IPS-20b (cell line): Measurements from ENCODE around the gene A1BG.
"Not testable (repeated sequence)": the region's sequence is repeated elsewhere in the genome, so short reads cannot be mapped to it uniquely, and the experiment has no call there.

ENCODE experiments used
- H3K27ac ChIP-seq: one replicate; pipeline ENCODE4 v1.5.1; 2013; ENCODE audit warnings: low read length
- H3K27me3 ChIP-seq: 2 replicates; pipeline ENCODE4 v1.6.1; 2013; ENCODE audit warnings: mild to moderate bottlenecking, low read length, inconsistent platforms; ENCODE audit not compliant: insufficient read depth
- H3K36me3 ChIP-seq: 2 replicates; pipeline ENCODE4 v1.6.1; 2013; ENCODE audit warnings: low read depth, mild to moderate bottlenecking, inconsistent platforms, low read length, moderate library complexity; ENCODE audit not compliant: insufficient read depth
- H3K4me1 ChIP-seq: 2 replicates; pipeline ENCODE4 v1.6.1; 2013; ENCODE audit warnings: mild to moderate bottlenecking, control low read depth, inconsistent platforms, low read length, moderate library complexity; ENCODE audit not compliant: insufficient read depth
- H3K4me3 ChIP-seq: 2 replicates; pipeline ENCODE4 v1.5.1; 2013; ENCODE audit warnings: mild to moderate bottlenecking, low read length, inconsistent platforms
- H3K9ac ChIP-seq: 2 replicates; pipeline ENCODE4 v1.6.1; 2013; ENCODE audit warnings: low read depth, mild to moderate bottlenecking, inconsistent platforms, low read length, moderate library complexity
- H3K9me3 ChIP-seq: 2 replicates; pipeline ENCODE4 v1.6.1; 2013; ENCODE audit warnings: mild to moderate bottlenecking, low read depth, low read length, inconsistent platforms; ENCODE audit not compliant: insufficient read depth

A1BG gene

DNA sequence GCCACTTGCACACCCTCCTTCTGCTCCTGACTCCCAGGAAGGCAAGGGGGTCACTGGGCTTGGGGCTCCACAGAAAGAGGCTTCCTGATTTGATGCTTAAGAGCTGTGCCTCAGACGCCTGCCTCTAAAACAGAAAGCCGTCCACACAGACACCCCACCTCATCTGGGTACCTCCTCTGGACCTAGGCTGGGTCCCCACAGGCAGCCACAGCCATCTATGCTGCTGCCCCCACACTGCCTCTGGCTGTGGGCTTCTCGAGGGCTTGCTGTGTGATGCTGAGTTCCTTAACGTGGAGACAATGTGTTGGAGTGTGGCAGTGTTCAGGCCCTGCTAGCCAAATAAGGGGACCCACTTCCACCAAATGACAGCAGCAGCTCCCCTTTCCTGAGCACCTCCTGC is 35.0 kb downstream of the A1BG start:
- Histone ChIP-seq H3K9ac (no peak overlapping the region), H3K4me1 (no peaks in the 10 kb centered on the region), H3K27ac (no peak overlapping the region), H3K9me3 (no peaks in the 10 kb centered on the region), H3K27me3 (no peaks in the 10 kb centered on the region), H3K36me3 (peaks cover 25% of the 10 kb centered on the region), H3K4me3 (no peak overlapping the region)

DNA sequence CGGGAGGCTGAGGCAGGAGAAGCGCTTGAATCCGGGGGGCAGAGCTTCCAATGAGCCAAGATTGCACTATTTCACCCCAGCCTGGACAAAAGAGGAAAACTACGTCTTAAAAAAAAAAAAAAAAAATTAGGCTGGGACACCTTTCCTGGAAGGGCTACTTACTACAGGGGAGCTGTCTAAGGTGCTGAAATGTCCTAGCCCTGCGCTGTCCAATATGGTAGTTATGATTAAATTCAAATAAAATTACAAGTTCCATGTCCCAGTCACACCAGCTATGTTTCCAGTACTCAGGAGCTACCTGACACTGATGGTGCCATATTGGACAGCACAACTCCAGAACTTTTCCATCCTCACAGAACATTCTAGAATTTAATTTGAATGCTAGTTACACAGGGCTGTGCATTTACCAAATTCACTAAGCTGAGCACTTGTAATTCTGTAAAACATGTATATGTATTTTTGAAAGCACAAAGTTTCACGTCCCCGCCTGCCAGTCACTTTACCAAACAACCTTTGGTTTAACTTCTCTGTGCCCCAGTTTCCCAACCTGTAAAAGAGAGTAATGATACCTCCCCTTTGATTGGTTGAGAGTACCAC is 35.7 kb downstream of the A1BG start:
- Histone ChIP-seq H3K4me1 (no peaks in the 10 kb centered on the region), H3K27me3 (no peaks in the 10 kb centered on the region), H3K4me3 (no peak overlapping the region), H3K36me3 (peaks cover 32% of the 10 kb centered on the region), H3K27ac (no peak overlapping the region), H3K9me3 (no peaks in the 10 kb centered on the region), H3K9ac (no peak overlapping the region)

DNA sequence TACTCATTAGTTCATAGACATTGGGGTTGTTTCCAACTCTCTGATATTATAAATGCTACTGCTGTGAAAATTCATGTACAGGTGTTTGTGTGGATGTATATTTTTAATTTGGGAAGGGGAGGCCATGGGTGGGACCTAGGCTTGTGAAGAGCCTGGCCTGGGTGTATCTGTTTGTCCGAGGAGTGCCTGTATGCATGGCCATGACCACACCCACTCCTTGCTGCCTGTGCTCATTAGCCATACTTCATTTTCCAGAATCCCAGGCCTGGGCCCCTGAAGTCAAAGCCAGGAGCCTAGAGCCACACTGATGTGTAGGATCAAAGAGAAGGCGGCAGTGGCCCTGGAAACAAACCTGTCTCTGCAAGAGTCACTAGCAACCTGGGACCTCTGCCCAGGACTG is 37.7 kb downstream of the A1BG start:
- H3K4me1 ChIP-seq, result no peaks in the 10 kb centered on the region
- no peaks in the 10 kb centered on the region for H3K27me3 ChIP-seq
- no peaks in the 10 kb centered on the region for H3K9me3 ChIP-seq
- no peak overlapping the region for H3K27ac ChIP-seq
- H3K4me3 ChIP-seq, result no peak overlapping the region
- no peak overlapping the region for H3K9ac ChIP-seq
- peaks cover 47% of the 10 kb centered on the region for H3K36me3 ChIP-seq

DNA sequence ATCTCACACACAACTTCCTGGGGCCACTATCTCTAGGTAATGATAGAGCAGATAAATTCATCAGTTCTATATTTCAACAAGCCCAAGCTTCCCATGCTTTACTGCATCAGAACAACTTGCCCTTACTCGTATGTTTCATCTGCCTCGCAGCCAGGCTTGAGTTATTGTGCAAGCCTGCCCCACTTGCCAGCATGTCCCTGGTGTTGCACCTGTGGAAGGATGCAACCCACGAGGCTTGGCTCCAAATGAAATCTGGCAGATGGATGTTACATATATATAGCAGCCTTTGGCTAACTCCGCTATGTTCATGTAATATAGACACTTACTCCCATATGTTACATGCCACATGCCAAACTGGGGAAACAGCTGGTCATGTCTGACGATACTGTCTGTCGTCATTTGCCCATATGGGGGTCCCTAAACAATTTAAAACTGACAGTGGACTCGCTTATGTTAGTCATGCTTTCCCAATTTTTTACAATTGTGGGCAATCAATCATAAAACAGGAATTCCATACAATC is 41.9 kb downstream of the A1BG start:
- Histone ChIP-seq H3K27ac (no peak overlapping the region), H3K27me3 (no peaks in the 10 kb centered on the region), H3K9ac (no peak overlapping the region), H3K4me1 (no peaks in the 10 kb centered on the region), H3K36me3 (peaks cover 82% of the 10 kb centered on the region), H3K9me3 (no peaks in the 10 kb centered on the region), H3K4me3 (no peak overlapping the region)

DNA sequence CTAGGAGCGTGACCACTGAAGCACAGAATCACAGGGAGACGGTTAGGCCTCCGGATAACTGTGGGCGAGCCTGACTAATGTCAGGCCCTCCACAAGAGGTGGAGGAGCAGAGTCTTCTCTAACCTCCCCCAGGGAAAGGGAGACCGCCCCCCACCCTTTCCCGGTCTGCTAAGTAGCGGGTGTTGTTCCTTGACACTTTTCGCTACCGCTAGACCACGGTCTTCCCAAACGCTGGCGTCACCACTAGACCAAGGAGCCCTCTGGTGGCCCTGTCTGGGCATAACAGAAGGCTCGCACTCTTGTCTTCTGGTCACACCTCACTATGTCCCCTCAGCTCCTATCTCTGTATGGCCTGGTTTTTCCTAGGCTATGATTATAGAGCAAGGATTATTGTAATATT is 42.6 kb downstream of the A1BG start:
- not testable (repeated sequence) for H3K4me3 ChIP-seq, H3K27ac ChIP-seq, H3K4me1 ChIP-seq, H3K9me3 ChIP-seq, H3K9ac ChIP-seq, H3K27me3 ChIP-seq
- peaks cover 81% of the 10 kb centered on the region for H3K36me3 ChIP-seq

DNA sequence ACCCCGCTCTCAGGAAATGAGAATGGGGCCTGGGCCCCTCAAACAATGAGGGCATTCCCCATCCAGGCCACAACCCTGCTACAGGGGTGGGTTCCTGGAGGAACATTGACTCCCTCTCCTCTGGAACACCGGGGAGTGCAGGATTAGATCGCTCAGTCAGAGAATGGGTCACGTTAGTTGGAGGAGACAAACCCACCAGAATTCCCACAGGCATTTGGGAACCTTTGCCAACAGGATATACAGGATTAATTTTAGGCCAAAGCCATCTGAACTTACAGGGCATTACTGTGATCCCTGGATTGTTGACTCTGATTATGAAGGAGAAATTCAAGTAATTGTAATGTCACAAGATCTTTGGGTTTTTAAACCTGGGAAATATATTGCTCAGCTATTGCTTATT is 45.6 kb downstream of the A1BG start:
- H3K4me3 ChIP-seq, result no peak overlapping the region

DNA sequence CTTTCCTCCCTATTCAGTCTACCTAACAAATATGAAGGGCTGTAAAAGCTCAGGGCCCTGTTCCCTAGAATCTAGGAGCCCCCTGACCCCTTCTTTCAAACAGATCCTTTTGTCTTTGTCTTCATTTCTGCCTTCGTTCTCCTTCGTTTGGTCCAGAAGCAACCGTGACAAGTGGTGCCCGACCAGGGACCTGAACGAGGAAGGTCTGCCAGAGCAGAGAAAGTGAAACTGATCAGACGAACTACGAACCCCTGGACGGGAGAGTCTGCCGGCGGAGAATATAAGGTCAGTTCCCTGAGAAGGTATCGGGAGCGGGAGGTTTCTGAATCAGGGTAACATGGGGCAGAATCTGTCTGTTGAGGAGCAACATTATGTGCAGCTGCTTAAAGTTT is 47.4 kb downstream of the A1BG start:
- Histone ChIP-seq H3K4me1 (peaks cover 5% of the 10 kb centered on the region; the same call in 1 of the 2 replicates), H3K27ac (no peak overlapping the region), H3K27me3 (no peaks in the 10 kb centered on the region), H3K4me3 (peak overlapping the region; percentile 90), H3K9me3 (no peaks in the 10 kb centered on the region), H3K9ac (peak overlapping the region; percentile 81), H3K36me3 (peaks cover 55% of the 10 kb centered on the region)

More for the DNA sequence above, 45.6 kb downstream of the A1BG start:
- Histone ChIP-seq H3K9me3 (no peaks in the 10 kb centered on the region), H3K27me3 (no peaks in the 10 kb centered on the region), H3K9ac (no peak overlapping the region), H3K27ac (no peak overlapping the region), H3K36me3 (peaks cover 54% of the 10 kb centered on the region), H3K4me1 (peaks cover 5% of the 10 kb centered on the region; the same call in 1 of the 2 replicates)

DNA sequence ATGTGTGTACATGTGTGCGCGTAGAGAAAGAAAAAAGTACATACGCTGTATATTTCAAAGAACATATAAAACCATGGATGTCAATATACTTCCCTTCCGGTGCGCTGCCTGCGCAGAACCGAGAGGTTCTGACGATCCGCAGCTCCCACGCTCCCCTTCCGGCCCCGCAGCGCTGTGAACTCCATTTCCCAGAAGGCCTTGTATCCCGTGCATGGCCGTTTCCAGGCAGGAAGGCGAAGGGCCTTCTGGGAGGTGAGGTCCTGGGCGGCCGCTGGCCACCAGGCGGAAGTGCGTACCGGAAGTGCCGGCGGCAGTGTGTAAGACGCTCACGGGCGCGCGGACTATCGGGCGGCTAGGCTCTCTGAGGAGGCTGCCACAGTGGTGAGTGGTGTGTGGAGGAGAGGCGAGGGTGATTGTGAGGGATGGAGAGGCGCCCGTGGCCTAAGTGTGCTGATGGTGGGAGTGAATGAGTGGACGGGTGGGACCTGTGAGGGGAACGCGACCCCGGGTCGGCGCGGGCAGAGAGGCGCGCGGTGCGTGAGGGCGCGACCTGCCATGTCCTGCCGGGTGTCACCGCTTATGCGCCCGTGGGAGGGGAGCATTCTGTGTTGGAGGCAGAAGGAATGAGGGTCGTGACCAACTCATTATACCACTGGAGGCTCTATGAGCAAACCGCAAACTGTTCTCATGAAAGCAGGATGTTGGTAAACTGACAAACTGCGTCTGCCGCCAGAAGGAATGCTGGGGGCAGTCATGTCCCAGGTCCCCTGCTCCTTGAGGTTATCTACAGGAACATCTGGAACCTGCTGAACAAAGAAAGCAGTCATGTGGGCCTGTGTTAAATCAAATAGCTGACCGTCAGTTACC is 48.0 kb downstream of the A1BG start, which contains the start of gene ERVK3-1:
Gene ERVK3-1 (plus strand): TSS at position 313 of the 867 bp plus-strand sequence. CDS start 6,792 bp downstream, outside the sequence.
- Histone ChIP-seq H3K36me3 (peaks cover 61% of the 10 kb centered on the region), H3K4me1 (peaks cover 5% of the 10 kb centered on the region; the same call in 1 of the 2 replicates), H3K9ac (peak within 1 kb of the TSS; percentile 81), H3K27ac (no peak within 1 kb of the TSS), H3K4me3 (peak within 1 kb of the TSS; percentile 90), H3K9me3 (no peaks in the 10 kb centered on the region), H3K27me3 (no peaks in the 10 kb centered on the region)

DNA sequence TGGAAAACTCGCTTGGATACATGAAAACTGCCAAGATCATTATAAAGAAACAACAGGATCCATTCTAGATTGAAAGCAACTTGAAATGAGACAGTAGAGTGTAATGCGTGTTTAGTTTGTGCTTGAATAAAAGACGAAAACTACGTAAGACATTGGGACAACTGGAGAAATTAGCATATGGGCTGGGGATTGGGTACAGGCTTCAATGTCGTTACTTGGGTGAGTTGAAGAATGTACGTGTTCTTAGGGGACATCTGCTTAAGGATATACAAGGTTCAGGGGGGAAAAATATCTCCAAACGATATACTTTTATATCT is 48.6 kb downstream of the A1BG start:
- H3K4me3 ChIP-seq, result peak overlapping the region; percentile 90
- peak overlapping the region; percentile 18; the same call in 1 of the 2 replicates for H3K9ac ChIP-seq
- H3K27ac ChIP-seq, result no peak overlapping the region
- peaks cover 5% of the 10 kb centered on the region; the same call in 1 of the 2 replicates for H3K4me1 ChIP-seq
- H3K36me3 ChIP-seq, result peaks cover 65% of the 10 kb centered on the region
- H3K9me3 ChIP-seq, result no peaks in the 10 kb centered on the region
- H3K27me3 ChIP-seq, result no peaks in the 10 kb centered on the region

DNA sequence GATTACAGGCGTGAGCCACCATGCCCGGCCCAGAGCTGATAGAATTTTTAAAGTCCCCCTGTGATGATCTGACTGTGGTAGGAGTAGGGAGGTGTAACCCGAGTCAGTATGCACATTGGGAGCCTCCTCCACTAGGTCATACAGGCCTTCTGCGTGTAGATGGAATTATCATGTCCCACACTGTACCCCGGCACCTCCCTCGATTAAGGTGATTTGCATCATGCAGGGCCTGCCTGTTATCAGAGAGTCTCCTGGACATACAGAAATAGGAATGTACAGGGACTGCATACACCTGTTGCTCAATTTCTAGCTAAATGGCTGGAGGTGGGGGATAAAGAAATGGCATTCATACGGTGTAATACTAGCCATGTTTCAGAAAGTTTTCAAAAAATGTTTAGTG is 49.0 kb downstream of the A1BG start:
- H3K4me1 ChIP-seq, result peaks cover 5% of the 10 kb centered on the region; the same call in 1 of the 2 replicates
- H3K4me3 ChIP-seq, result peak overlapping the region; percentile 90
- H3K9ac ChIP-seq, result no peak overlapping the region; the same call in 1 of the 2 replicates
- H3K27ac ChIP-seq, result no peak overlapping the region
- peaks cover 62% of the 10 kb centered on the region for H3K36me3 ChIP-seq
- H3K27me3 ChIP-seq, result no peaks in the 10 kb centered on the region
- no peaks in the 10 kb centered on the region for H3K9me3 ChIP-seq

DNA sequence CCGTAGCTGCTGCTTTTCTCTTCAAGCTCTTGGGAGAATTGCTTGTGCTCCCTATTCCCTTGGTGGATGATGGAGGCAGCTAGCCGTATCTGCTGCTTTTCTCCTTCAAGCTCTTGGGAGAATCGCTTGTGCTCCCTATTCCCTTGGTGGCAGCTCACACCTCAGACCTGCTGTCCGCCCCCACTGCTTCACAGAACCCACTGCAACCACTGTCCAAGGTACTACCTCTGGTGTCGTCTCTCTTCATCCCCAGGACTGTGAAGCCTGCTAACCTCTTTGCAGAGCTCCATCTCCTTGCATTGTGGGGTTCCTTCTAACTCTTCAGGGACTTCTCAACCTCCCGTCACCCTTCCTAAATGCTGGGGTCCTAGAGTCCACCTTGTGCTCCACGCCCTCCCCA is 52.7 kb downstream of the A1BG start:
- Histone ChIP-seq H3K27ac (no peak overlapping the region), H3K9me3 (no peaks in the 10 kb centered on the region), H3K27me3 (no peaks in the 10 kb centered on the region), H3K9ac (no peak overlapping the region), H3K4me1 (no peaks in the 10 kb centered on the region; the same call in 1 of the 2 replicates), H3K36me3 (peaks cover 63% of the 10 kb centered on the region), H3K4me3 (no peak overlapping the region)

DNA sequence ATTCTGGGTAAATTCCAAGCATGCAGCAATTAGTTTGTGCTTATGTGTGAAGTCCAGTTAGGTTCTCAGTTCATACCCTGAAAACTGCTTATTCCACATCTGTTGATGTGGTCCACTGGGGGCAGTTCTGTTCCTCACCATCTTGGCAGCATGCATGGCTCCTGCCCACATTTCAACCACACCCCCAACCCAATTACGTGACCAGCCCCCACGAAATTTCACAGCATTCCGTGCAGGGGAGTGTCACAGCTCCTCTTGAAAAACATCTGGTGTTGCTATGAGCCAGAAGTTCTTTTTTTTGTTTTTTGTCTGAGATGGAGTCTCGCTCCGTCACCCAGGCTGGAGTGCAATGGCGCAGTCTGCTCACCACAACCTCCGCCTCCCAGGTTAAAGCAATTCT is 57.2 kb downstream of the A1BG start:
- no peaks in the 10 kb centered on the region for H3K27me3 ChIP-seq
- peaks cover 91% of the 10 kb centered on the region for H3K36me3 ChIP-seq
- no peak overlapping the region for H3K9ac ChIP-seq
- H3K27ac ChIP-seq, result no peak overlapping the region
- H3K9me3 ChIP-seq, result peaks cover 5% of the 10 kb centered on the region; the same call in 1 of the 2 replicates
- no peak overlapping the region for H3K4me3 ChIP-seq
- no peaks in the 10 kb centered on the region for H3K4me1 ChIP-seq
